ENCODE data around the gene BRINP3. TPM values are rescaled to one million over a fixed set of nuclear protein-coding genes. Genes with fewer than 3 reads are reported as not detected.
"Not testable (repeated sequence)": the region's sequence is repeated elsewhere in the genome, so short reads cannot be mapped to it uniquely, and the experiment has no call there.

BRINP3 gene
- total RNA-seq (2021) (0.76 TPM in 1 of 2 replicates, not detected in the other), Bru-seq, nascent RNA (percentile 18 among the genes with signal in this experiment), BruChase-seq, experiment 1, labeled RNA remaining after a 2-hour chase (percentile 16 among the genes with signal in this experiment), BruChase-seq, experiment 2, labeled RNA remaining after a 6-hour chase (percentile 11 among the genes with signal in this experiment)
- long read RNA-seq, partial matches to known transcripts: 0 of 1 reads
- long read RNA-seq, other reads (novel, unspliced or antisense): 1 of 1 reads

GRCh38 chr1:190477762-190478148, at the start of gene BRINP3:
Gene BRINP3, minus strand, starts transcription at chr1:190477864.
- POLR2A ChIA-PET (ENCODE audit: low non-redundant PET): no interaction called here
- intact Hi-C loops (cut with micrococcal nuclease; ENCODE audit: unreplicated experiment): no loop called here
- peak within 1 kb of the TSS; percentile 56 for H3K4me3 ChIP-seq (ENCODE audit: low read depth, low read length, poor library complexity, severe bottlenecking)
- no peak for TF ChIP-seq EZH2 (IDR thresholded peaks at IDR 0.05; ENCODE audit: borderline replicate concordance, low read depth, low read length, poor library complexity, severe bottlenecking)
- TF ChIP-seq CTCF (conservative IDR thresholded peaks at IDR 0.05; ENCODE audit: low read depth, low read length): no peak
- no peaks in the 10 kb centered on the region for H3K9me3 ChIP-seq (ENCODE audit: low read depth, low read length, poor library complexity, severe bottlenecking)
- peak; percentile 20 for DNase-seq (ENCODE audit: low spot score)
- no peaks in the 10 kb centered on the region for H3K36me3 ChIP-seq (ENCODE audit: insufficient read depth, low read length, poor library complexity, severe bottlenecking)
- no peaks in the 10 kb centered on the region for H3K27me3 ChIP-seq (replicated peaks; ENCODE audit: insufficient read depth, low read depth, low read length, poor library complexity)
- peak within 1 kb of the TSS; percentile 16 for H3K27ac ChIP-seq (ENCODE audit: low read depth, low read length, poor library complexity, severe bottlenecking)
- BruUV-seq (replicated peaks): no TSS peak
- peaks cover 15% of the 10 kb centered on the region for H3K4me1 ChIP-seq (ENCODE audit: insufficient read depth, low read length, poor library complexity, severe bottlenecking)
- CTCF ChIA-PET: no interaction called here

GRCh38 chr1:190511554-190511953, 33.9 kb upstream of the BRINP3 start:
- peaks cover 8% of the 10 kb centered on the region for H3K4me1 ChIP-seq (ENCODE audit: insufficient read depth, low read length, poor library complexity, severe bottlenecking)
- POLR2A ChIA-PET (ENCODE audit: low non-redundant PET): interaction anchor here (0.6 kb wide), 1 partner anchor 30 kb away, joined by 6 read pairs; no protein-coding TSS in a partner anchor
- H3K36me3 ChIP-seq (ENCODE audit: insufficient read depth, low read length, poor library complexity, severe bottlenecking): no peaks in the 10 kb centered on the region
- CTCF ChIA-PET: no interaction called here
- no peak overlapping the region for H3K27ac ChIP-seq (ENCODE audit: low read depth, low read length, poor library complexity, severe bottlenecking)
- no peaks in the 10 kb centered on the region for H3K9me3 ChIP-seq (ENCODE audit: low read depth, low read length, poor library complexity, severe bottlenecking)
- H3K27me3 ChIP-seq (replicated peaks; ENCODE audit: insufficient read depth, low read depth, low read length, poor library complexity): no peaks in the 10 kb centered on the region
- H3K4me3 ChIP-seq (ENCODE audit: low read depth, low read length, poor library complexity, severe bottlenecking): no peak overlapping the region
- no peak for TF ChIP-seq CTCF (conservative IDR thresholded peaks at IDR 0.05; ENCODE audit: low read depth, low read length)
- no peak for TF ChIP-seq EZH2 (IDR thresholded peaks at IDR 0.05; ENCODE audit: borderline replicate concordance, low read depth, low read length, poor library complexity, severe bottlenecking)
- no peak for DNase-seq (ENCODE audit: low spot score)
- BruUV-seq (replicated peaks): no TSS peak
- intact Hi-C loops (cut with micrococcal nuclease; ENCODE audit: unreplicated experiment): no loop called here

- intact Hi-C loops (cut with micrococcal nuclease; ENCODE audit: unreplicated experiment): no loop called here
- no peaks in the 10 kb centered on the region for H3K27me3 ChIP-seq (replicated peaks; ENCODE audit: insufficient read depth, low read depth, low read length, poor library complexity)
- peaks cover 8% of the 10 kb centered on the region for H3K4me1 ChIP-seq (ENCODE audit: insufficient read depth, low read length, poor library complexity, severe bottlenecking)
- CTCF ChIA-PET: no interaction called here
- BruUV-seq (replicated peaks): no TSS peak
- TF ChIP-seq CTCF (conservative IDR thresholded peaks at IDR 0.05; ENCODE audit: low read depth, low read length): no peak
- no peak for TF ChIP-seq EZH2 (IDR thresholded peaks at IDR 0.05; ENCODE audit: borderline replicate concordance, low read depth, low read length, poor library complexity, severe bottlenecking)
- no peak for DNase-seq (ENCODE audit: low spot score)
- H3K27ac ChIP-seq (ENCODE audit: low read depth, low read length, poor library complexity, severe bottlenecking): no peak overlapping the region
- POLR2A ChIA-PET (ENCODE audit: low non-redundant PET): no interaction called here
- no peak overlapping the region for H3K4me3 ChIP-seq (ENCODE audit: low read depth, low read length, poor library complexity, severe bottlenecking)
- H3K36me3 ChIP-seq (ENCODE audit: insufficient read depth, low read length, poor library complexity, severe bottlenecking): no peaks in the 10 kb centered on the region
- H3K9me3 ChIP-seq (ENCODE audit: low read depth, low read length, poor library complexity, severe bottlenecking): no peaks in the 10 kb centered on the region
Measured at GRCh38 chr1:190507357-190507756, 29.7 kb upstream of the BRINP3 start.

DNA sequence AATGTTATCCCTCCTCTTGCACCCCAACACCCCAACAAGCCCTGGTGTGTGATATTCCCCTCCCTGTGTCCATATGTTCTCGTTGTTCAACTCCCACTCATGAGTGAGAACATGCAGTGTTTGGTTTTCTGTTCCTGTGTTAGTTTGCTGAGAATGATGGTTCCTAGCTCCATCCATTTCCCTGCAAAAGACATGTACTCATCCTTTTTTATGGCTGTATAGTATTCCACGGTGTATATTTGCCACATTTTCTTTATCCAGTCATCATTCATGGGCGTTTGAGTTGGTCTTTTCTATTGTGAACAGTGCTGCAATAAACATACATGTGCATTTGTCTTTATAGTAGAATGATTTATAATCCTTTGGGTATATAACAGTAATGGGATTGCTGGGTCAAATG, 26.9 kb upstream of the BRINP3 start:
- H3K4me1 ChIP-seq (ENCODE audit: insufficient read depth, low read length, poor library complexity, severe bottlenecking); BruUV-seq (replicated peaks); H3K36me3 ChIP-seq (ENCODE audit: insufficient read depth, low read length, poor library complexity, severe bottlenecking); DNase-seq (ENCODE audit: low spot score); H3K27me3 ChIP-seq (replicated peaks; ENCODE audit: insufficient read depth, low read depth, low read length, poor library complexity); H3K9me3 ChIP-seq (ENCODE audit: low read depth, low read length, poor library complexity, severe bottlenecking); POLR2A ChIA-PET (ENCODE audit: low non-redundant PET); CTCF ChIA-PET; H3K4me3 ChIP-seq (ENCODE audit: low read depth, low read length, poor library complexity, severe bottlenecking); H3K27ac ChIP-seq (ENCODE audit: low read depth, low read length, poor library complexity, severe bottlenecking); intact Hi-C loops (cut with micrococcal nuclease; ENCODE audit: unreplicated experiment): not testable (repeated sequence)
